Measurements from ENCODE around the gene BTN1A1.

BTN1A1 gene

DNA sequence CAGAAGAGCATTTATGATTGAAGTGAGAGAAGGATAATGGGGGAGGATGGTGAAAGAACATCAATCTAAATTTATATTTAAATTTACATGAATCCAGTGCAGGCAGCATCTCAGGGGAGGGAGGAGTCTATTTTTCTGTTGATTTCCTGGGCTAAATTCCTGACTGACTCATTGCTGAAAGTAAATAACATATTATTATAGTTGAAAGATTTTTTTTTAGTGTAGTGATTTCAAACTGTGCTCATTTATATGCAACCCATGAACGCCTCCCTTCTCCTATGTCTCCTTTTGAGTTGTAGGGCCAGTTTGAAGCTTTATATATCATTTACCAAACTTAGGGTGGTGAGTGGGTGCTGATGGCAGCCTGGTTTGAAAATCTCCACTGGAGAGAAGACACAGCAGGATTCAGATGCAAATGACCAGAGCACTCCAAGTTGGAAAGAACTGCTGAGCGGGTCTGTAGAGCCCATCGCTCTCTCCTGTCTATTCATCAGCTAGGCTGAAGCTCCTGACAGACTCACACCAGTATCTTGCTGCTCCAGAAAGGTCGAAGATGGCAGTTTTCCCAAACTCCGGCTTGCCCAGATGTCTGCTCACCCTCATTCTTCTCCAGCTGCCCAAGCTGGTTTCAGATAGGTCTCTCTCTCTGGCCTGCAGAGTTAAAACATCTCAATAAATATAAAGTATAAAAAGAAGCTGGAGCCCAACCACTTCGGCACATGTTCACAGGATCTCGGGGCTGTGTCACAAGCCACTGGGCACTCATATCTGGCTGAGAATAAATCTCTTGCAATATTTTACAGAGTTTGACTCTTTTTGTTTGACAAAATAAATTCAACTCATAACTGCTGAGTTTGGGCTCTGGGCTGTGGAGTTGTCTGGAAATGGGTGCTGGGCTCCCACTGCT, 24.0 kb upstream of the BTN1A1 start:
- no peak for DNase-seq (ENCODE audit: low read depth, low spot score)

DNA sequence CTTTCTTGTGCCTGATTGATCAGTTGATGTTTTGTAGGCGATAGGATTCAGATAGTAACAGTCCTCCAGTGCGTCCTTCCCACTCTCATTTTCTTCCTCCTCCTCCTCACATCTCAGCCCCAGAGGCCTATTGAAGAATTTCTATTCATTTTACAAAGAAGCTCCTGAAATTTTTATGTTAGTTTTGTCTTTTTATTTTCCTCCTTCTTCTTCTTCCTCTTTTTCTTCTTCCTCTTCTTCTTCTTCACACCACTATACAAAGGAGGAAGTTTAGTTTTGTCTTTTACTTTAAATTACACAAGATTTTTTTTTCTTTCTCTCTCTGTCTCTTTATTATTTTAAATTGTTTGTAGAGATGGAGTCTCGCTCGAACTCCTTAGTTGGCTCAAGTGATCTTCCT, 23.2 kb upstream of the BTN1A1 start:
- no peak for DNase-seq (ENCODE audit: low read depth, low spot score)

DNA sequence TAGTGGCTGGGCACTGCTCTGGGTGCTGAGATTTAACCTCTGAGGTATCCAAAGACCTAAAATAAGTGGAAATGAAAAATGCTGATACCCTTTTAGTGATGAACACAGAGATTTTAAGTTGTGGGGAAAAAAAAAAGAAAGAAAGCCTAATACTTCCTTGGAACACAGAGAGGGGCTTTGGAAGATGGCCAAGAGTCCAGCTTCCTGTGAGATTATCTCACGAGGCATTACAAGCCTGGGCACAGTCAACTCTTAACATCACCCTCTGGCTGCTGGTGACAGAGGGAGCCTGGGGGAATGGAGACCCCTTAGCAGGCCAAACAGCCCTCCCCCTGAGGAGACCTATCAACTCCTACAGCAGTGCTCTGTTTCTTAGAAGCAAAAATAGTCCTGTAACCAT, 22.7 kb upstream of the BTN1A1 start:
- DNase-seq (ENCODE audit: low read depth, low spot score), result no peak

DNA sequence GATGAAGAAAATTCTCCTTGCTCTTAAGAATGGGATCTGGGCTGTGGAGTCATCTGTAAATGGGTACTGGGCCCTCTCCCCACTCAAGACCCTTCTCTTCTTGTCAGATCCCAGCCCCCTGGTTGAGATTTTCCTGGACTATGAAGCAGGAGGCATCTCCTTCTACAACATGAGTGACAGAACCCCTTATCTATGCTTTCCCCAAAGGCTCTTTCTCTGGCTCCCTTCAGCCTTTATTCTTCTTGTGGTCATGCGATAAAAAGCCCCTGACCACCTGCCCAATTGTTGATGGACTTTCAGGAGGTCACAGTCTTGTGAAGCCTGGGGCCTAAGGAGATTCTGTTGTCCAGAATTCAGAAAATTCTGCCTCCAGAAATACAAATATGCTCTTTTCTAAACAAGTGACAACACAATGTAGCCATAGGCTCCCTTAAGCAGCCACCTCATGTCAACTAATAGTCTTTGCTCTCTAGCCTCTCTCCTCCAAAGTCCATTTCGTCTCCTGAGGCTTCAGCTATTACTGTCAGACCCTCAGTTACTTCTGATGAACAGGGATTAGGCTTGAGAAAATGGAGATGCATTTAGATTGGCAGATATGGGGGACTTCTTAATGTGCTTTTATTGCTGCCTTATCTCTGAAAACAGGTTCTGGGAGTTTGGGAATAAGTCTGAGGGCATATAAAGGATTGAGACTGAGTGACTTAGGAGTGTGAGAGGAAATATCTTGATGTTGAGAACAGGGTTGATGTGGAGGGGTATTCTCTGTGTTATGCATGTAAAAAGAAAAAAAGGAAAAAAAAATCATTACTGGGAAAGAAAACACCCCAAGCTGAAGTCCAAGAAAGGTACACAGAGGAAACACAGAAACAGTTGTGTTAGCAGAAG, 21.8 kb upstream of the BTN1A1 start:
- DNase-seq (ENCODE audit: low read depth, low spot score), result no peak

DNA sequence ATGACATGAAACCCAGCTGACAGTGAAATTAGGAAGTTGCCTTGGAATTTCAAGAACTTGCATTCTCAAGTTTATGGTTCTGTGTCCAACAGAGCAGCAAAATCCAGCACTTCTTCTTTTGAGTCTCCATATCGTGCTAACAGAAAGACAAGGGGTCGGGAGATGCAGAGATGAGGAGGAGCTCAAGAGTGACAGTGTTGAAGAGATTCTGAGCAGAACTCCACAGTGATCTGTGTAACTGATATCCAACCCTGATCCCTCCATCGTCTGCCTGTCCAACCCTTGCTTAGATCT, 21.2 kb upstream of the BTN1A1 start:
- DNase-seq (ENCODE audit: low read depth, low spot score), result no peak

DNA sequence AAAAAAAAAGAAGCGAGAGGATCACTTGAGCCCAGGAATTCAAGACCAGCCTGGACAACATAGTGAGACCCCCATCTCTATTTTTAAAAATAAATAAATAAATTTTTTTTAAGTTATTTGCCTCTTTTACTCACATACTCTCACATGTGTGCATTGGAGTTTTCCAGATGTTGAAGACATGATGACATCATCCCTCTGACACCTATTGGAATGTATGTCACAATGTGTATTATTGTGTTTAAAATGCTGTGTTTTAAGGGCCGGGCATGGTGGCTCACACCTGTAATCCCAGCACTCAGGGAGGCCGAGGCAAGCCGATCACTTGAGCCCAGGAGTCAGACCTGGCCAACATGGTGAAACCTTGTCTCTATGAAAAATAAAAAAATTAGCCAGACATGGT, 17.8 kb upstream of the BTN1A1 start:
- DNase-seq (ENCODE audit: low read depth, low spot score), result no peak

DNA sequence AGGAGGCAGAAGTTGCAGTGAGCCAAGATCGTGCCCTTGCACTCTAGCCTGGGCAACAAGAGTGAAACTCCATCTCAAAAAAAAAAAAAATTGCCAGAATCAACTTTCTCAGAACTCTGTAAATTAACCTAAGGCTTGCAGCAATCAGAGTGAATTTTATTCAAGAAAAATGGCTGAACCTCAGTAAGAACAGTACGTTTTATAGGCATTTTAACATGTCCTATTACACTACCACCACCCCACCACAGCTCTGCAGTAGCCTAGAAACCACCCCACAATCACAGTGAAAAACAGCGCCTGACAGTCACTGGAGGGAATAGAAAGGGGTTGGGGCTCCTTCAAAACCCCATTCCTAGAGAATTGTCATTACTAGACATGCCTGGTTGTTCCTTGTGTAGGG, 16.4 kb upstream of the BTN1A1 start:
- no peak for DNase-seq (ENCODE audit: low read depth, low spot score)

DNA sequence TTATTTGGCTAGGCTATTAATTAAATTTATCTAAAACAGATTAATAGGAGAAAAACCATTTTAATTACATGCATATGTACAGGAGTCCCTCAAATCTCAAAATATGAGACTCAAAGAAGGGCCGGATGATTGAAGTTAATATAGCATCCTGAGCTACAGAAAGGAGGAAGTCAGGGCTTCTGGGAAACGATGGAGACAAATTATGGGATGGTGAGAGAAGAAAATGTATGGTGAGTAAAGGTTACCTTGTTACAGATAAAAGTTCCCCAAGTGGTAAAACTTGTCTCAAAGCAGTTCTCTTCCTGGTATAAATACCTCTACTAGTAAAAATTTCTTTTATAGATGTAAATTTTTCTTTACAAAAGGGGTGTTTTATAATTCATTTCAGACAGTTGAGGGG, 15.9 kb upstream of the BTN1A1 start:
- DNase-seq (ENCODE audit: low read depth, low spot score), result no peak

DNA sequence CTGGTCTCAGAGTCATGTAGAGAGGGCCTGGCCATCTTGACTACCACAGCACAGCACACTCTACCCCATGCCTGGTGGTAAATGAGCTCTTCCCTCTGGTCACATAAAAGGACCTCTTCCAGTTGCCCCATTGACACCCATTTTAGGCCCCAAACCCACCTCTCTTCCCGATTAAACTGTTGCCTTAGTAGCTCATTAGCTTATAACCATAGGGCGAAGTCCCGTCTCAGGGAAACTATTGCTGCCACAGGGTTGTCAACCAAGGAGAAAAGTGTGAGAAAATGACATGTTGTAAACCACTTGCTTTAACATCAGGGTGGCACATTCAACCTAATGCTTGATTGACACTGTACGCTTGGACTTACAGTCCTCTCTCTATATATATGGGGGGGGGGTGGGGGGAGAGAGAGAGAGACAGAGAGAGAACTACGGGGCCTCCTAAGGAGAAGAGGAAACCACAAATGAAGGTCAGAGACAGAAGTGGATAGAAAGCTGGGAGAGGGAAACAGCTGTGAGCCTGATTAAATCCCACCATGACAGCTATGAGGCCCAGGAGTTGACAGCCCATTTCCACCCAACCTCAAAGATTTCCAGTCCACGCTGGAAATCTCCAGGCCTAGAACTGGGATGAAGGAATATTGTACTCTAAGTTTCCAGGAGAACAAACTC, 14.9 kb upstream of the BTN1A1 start:
- DNase-seq (ENCODE audit: low read depth, low spot score), result no peak

DNA sequence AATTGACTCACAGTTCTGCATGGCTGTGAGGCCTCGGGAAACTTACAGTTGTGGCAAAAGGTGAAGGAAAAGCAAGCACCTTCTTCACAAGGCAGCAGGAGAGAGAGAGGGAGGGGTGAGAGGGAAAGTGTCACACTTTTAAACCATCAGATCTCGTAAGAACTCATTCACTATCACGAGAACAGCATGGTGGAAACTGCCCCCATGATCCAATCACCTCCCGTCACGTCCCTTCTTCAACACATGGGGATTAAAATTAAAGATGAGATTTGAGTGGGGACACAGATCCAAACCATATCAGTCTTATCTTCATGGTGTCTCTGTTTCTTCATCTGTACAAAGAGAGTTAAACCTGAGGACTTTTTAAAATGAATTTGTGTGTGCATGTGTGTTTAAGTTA, 13.7 kb upstream of the BTN1A1 start:
- no peak for DNase-seq (ENCODE audit: low read depth, low spot score)

DNA sequence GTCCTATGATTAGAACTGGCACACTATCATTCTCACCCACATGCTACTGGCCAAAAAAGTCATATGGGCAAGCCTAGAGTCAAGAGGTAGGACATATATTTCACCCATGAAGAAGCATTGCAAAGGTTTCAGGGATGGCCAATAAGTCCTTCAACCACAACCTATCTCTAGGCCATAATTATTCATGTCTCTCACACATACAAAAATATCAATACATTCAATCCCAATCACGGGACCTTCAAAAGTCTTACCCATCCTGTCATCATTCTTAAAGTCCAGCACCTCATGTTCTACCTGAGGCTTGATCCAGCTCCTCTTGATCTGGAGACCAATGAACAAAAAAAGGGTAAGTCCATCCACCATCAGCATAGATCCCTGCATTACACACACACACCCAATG, 12.6 kb upstream of the BTN1A1 start:
- DNase-seq (ENCODE audit: low read depth, low spot score), result no peak

DNA sequence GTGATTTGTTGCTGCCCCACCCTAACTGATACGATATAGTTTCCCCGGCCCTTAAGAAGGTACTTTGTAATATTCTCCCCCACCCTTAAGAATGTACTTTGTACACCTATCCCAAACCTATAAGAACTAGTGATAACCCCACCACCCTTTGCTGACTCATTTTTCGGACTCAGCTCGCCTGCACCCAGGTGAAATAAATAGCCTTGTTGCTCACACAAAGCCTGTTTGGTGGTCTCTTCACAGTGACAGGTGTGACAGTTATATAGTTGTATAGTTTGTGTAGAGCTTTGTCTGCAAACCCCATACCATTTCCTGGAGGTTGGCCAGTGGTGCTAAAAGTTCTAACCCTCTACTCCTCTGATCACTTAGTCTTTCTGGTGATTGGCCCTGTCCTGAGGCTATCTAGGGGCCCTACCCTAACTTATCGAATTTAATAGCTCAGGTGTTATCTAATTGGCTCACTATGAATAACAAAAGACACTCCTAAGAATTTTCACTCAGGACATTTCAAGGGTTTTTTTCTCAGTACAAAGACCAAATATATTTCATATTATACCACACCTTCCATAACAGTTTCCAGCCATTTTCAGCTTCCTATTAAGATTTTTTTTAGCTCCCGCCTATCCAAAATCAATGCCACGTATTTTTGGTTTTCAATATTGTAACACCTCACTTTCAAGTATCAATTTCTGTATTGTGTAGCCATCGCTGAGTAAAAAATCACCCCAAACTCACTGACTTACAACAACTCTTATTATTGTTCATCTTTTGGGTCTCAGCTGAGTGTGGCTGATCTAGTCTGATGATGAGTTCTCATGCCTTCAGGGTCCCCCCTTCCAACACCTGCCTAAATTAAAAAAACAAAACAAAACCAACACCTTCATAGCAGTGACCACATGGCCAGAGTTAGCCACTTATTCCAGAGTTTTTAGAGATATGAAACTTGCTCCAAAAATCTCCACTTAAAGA, 9.8 kb upstream of the BTN1A1 start:
- no peak for DNase-seq (ENCODE audit: low read depth, low spot score)

DNA sequence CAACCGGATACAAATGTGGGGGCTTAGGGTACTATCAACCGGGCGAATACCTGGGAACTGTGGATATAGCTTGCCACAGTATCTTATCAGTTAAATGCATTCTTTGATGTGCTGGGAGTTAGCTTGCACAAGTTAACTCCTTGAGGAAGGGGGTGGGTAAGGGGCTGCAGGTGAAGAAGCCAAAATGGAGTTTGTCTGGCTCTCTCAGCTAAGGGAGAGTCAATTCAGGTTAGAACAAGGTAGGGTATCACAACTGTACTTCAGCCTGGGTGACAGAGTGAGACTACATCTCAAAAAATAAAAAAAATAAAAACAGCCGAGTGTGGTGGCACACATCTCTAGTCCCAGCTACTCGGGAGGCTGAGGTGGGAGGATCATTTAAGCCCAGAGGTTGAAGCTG, 8.5 kb upstream of the BTN1A1 start:
- no peak for DNase-seq (ENCODE audit: low read depth, low spot score)

DNA sequence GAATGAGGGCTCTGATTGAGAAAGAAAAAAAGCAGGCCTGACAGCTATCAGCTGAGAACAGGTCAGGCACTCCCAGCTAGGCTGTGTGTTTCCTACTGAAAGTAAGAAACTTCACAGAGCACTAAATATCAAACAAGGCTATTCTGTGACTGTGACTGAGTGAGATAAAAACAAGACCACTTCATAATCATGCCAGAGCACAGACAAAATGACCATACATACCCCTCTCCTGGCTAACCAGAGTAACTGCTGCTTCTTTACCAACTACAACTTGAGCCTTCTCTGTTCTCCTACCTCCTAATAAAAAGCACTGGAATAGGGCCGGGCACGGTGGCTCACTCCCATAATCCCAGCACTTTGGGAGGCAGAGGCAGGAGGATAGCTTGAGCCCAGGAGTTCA, 6.8 kb upstream of the BTN1A1 start:
- no peak for DNase-seq (ENCODE audit: low read depth, low spot score)

DNA sequence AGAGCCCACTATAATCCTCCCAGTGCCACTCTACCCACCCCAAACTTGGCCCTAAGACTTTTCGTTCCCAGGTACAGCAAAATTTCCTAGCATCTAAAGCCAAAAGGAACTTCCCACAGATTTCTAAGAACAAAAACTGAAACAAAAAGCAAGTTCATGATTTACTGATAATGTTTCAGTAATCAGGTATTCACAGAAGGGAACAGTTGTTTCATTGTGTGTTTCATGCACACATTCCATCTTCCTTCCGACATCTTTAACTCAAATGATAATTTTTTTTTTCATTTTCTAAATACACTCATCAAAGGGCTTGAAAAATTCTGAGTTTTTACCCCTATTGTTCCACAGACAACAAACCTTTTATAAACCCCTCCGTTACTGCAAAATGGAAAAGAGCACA, 6.0 kb upstream of the BTN1A1 start:
- DNase-seq (ENCODE audit: low read depth, low spot score), result no peak

DNA sequence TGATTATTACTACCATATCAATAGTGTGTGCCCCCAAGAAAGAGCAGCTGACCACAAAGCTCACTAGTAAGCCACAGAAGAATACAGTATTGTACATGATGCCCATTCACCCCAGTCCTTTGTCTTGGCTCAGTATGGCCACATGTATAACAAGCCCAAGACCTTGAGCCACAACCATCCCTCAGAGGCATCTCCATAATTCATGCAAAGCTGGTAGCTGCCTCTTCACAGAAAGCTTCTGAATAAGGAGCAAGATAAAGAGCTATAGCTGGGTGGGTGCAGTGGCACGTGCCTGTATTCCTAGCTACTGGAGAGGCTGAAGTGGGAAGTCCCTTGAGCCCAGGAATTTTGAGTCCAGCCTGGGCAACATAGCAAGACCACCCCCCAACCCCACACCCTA, 4.8 kb upstream of the BTN1A1 start:
- DNase-seq (ENCODE audit: low read depth, low spot score), result no peak

DNA sequence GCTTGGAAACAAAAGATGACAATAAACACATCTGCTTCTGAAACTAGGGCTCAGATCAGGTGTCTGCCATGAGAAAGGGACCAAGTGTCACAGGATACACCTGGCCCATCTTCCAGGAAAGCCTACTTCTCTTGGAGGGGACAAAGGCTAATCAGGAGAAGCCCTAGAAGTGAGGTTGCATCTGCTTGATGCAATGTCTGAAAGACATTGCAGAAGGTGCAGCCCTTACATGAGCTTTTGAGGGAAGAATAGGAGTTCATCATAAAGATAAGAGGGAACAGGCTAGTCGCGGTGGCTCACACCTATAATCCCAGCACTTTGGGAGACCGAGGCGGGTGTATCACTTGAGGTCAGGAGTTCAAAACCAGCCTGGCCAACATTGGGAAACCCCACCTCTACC, 2.5 kb upstream of the BTN1A1 start:
- no peak for DNase-seq (ENCODE audit: low read depth, low spot score)

DNA sequence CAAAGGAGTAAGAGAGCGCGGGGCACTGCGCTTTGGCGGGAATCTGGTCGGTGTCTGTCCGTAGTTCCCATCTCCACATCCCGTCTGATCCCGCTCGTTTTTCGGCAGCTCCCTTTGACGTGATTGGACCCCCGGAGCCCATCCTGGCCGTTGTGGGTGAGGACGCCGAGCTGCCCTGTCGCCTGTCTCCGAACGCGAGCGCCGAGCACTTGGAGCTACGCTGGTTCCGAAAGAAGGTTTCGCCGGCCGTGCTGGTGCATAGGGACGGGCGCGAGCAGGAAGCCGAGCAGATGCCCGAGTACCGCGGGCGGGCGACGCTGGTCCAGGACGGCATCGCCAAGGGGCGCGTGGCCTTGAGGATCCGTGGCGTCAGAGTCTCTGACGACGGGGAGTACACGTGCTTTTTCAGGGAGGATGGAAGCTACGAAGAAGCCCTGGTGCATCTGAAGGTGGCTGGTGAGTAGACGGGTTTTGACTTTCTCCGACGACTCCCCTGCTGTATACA, 1.4 kb downstream of the BTN1A1 start:
- no peak for DNase-seq (ENCODE audit: low read depth, low spot score)

DNA sequence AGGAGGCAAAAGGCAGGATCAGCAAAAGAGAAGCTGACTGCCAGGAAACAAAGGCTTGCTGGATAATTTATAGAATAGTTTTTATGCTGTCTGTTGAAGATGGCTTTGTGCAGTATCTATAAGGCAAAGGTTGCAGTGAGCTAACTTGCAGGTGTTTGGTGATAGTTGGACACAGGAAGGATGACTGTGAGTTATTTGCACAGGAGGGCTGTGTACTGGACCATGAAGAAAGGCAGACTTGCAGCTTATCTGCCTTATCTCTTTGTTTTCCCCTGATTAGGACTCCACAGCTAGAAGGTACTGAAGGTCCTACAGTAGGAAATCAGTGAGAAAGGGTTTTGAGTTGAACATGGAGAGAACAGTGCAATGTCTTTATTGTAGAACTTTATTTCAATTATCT, 2.1 kb downstream of the BTN1A1 start:
- DNase-seq (ENCODE audit: low read depth, low spot score), result no peak

DNA sequence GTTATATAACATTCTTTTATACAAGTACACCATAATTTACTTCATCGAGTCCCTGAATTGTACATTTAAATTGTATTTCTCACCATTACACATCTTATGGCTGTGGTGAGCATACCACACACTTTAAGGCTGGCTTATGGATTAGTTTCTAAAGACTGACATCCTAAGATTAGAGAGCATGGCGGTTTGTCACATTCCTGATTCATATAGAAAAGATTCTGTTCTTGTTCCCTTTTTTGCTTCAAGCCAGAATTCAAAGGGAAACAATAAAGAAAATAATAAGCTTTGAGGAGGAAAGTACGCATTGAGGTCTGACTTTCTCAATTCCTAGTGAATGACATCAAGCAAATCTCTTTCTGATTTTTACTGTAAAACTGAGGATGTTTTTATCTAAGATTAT, 2.5 kb downstream of the BTN1A1 start:
- no peak for DNase-seq (ENCODE audit: low read depth, low spot score)

DNA sequence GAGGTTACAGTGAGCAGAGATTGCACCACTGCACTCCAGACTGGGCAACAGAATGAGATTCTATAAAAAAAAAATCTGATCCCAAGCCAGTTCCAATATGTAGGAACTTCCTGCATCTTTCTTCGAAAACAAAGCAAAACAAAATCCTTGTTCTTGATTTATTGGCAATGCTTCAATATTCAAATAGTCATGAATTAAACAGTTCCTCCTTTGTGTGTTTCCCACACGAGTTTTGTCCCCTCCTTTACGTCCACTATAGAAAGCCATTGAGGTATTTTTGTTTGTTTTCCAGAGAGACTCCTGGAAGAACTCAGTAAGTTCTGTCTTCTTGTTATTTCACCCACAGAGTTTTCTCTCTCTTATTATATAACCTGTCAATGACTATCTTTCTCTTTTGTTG, 7.6 kb downstream of the BTN1A1 start:
- DNase-seq (ENCODE audit: low read depth, low spot score), result no peak

Measured in activated CD4-positive, CD25-positive, alpha-beta regulatory T cell treated with anti-CD3 and anti-CD28 coated beads, Interleukin-2, amount 50 U/mL, for 16 hours (primary cell).